Measurements from ENCODE around the gene SYNPO.

The SYNPO gene

DNA sequence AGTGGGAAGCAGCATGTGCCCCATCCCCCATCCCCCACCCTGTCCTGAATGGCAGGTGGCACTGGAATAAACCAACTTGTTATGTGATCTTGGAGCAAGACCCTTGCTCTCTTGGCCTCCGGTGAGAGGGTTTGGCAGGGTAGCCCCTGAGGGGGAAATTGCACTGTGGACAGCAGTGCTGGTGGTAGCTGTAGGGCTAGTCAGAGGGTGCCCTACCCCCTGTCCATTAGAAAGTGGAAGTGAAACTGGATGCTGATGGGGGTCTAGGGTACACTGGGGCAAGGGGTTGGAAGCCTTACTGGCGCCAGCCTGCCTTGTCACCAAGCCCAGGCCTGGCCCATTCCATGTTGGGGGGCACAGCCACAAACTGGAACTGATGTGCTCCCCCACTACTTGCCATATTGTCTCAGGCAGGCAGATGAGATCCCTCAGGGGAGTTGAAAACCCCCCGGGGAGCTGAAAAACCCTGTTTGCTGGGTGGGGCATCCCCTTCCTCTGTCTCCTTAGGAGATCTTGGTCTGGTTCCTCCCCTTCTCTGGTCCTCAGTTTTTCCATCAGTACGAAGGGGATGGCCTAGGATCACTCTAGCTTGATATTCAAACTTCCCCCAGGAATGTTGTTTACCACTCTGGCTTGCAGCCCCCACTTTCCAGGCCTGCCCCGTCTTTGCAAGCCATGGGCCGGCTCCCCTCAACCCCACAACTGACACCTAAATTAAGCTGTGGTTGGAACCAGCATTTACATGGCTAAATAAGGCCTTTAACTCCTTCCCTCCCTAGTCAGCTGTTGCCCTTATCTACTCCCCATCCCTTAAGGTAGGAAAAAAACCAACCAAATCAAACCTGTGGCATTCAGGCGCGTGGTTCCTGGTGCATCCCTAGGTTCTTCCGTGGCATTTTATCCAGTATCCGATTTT lies 14.4 kb upstream of the SYNPO start:
- FAIRE-seq: no peak

DNA sequence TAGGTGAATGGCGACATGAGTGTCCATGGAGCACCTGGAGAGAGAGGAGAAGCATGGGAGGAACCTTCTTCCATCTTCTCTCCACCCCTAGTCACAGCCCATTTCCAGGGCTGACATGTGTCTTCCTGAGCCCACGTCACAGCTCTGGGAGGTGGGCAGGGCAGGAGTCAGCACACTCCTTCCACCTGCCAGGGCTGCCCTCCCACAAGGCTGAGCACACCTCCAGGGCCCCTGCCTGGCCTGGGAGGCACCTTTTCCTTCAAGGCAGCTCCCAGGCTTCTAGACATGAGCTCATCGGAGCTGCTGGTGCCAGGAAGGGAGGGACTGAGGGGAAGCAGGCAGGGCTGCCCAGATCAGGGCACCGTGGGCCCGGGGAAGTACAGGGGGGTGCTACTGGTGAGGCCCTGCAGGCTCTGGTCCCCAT lies 13.6 kb upstream of the SYNPO start:
- FAIRE-seq: no peak

DNA sequence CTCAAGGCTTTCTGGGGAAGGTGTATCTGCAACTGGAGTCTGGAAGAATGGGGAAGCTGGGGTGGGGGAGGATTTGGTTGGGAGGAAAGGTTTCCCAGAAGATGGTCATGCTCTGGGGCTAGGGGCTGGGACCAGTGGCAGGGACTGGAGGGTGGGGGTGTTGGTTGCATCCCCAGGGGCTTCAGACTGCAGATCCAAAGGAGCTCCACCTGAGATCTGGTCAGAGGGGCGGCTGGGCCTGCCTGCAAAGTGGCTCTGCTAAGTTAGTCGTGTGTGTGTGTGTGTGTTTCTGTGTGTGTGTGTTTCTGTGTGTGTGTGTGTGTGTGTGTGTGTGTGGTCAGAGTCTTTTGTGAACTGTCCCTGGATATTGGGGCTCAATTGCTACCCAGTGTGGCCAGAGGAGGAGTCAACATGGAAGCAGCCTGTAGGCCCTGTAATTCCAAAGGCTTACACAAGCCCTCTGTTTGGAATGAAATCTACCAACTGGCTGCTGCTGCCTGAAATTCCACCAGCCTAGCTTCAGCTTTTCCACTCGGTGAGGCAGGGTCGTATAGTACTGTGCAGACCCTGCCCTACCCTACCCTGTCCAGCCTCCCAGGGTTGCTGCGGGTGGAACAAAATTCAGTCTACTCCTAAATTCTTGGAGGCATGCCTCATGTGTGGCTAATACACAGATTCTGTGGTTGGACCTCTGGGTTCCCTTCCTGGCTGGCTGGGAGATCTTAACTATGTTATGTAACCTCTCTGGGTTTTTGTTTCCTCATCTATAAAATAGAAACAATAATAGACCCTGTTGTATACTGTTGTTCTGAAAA lies 12.5 kb upstream of the SYNPO start:
- no peak for FAIRE-seq

DNA sequence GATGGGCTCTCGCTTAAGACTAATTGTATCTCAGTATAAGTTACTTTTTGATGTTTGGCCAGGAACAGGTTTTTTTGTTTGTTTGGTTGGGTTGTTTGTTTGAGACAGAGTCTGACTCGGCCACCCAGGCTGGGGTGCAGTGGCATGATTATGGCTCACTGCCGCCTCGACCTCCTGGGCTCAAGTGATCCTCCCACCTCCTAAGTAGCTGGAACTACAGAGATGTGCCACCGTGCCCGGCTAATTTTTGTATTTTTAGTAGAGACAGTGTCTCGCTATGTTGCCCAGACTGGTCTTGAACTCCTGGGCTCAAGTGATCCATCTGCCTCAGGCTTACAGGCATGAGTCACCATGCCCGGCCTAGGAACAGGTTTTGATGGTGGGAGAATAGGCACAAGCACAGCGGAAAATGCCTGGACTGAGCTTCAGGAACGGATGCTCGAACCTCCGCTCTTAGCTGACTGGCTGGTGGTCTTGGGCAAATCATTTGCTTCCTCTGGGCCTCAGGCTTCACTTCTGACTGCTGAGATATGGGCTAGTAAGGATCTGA lies 11.4 kb upstream of the SYNPO start:
- FAIRE-seq: no peak

DNA sequence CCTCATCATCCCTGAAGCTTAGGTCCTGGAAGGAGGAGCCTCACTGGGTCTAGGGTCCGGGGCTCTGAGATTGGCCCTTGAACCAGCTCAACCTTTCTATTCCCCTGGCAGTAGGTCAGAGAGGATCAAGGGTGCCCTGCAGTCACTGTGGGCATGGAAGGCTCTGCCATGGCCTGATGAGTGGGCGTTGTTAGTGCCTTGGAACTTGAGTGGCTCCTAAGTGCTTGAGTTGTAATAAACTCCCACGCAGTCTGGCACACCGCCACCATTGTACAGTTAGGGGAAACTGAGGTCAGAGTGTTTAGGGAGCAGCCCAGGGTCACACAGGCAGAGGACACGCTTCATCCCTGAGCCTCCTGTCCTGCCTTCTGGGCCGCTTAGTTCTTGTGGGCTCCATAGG lies 10.4 kb upstream of the SYNPO start:
- FAIRE-seq: no peak

DNA sequence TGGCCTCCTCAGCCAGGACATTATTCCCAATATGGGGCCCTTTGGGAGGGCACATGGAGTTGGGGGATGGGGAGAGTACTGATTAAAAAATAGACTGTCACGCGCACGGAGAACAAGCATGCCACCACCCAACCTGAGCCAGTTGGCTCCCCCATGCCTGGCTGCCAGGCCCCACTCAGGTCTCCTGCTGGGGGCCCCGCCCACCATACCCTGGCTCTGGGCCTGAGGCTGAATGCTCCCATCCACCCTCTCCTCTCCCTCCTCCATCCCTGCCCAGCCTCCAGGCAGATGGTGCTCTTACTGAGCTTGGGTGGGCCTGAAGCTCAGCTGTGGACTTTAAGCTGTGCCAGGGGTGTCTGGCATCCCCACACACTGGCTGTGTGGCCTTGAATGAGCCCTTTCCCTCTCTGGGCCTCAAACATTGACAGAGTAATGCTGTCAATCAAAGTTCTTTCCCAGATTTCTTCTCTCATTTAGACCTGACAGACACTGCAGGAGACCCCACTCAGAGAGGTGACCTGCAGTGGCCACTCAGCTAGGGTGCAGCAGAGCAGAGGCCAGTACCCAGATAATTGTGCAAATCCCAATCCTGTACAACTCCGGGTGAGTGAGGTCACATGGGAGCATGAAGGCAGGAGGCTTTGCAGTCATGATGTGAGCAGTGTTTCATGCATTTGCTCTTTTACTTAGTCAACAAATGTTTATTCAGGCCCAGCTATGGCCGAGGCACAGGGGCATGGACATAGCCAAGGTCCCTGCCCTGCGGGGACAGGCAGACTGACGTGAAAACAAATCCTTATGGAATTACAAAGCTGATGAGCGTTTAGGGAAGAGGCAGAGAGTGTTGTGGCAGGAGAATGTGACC lies 9.8 kb upstream of the SYNPO start:
- FAIRE-seq: no peak

DNA sequence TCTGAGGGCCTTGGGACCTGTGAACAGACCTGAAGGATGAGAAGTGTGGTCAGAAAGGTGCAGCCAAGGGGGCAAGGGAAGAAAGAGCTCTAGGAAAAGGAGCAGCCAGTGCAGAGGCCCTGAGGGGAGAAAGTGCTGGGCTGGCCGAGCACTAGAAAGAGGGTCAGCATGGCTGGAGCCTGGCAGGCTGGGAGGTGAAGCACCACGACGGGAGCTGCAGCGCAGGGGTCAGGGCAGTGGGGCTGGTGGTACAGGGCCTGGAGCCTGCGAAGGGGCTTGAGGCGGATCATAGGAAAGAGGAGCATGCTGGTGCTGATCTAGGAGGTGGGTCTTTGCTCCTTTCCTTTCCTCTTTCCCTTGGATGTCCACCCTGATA lies 9.1 kb upstream of the SYNPO start:
- no peak for FAIRE-seq

DNA sequence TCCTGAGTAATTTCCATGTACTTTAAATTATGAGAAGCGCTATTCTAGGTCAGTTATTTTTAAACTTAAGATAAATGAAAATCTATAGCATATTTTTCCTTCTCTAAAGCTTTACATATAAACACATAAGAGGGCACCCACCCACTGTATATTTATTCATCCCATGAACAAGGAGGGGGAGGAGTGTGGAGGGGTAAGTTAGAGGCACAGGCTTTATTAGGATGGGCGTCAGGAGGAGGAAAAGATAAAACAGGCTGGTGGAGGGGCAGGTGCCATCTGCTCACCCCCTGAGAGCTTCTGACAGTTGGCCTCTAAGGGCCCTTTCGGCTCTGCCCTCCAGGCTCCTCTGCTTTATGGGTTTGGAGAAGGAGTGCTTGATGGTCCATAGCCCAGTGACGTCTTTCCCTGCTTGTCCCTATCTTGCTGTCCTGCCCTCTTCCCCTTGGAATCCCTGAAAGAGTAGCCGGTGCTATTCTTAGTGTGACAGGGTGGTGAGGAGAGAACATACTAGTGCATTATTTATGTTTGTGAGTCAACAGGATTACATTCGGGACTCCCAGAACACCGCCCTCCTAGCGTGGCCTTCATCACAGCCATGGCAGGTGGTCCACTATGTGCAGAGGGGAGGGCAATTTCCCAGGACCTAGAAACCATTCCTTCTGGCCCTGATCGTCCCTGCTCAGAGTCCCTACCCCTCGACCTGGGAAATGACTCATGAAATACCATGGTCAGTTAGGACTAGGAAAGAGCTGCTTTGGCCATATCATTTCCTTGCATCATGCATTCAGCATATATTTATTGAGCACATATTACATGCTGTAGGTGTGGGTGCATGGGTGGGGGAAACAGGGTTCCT lies 7.9 kb upstream of the SYNPO start:
- no peak for FAIRE-seq

DNA sequence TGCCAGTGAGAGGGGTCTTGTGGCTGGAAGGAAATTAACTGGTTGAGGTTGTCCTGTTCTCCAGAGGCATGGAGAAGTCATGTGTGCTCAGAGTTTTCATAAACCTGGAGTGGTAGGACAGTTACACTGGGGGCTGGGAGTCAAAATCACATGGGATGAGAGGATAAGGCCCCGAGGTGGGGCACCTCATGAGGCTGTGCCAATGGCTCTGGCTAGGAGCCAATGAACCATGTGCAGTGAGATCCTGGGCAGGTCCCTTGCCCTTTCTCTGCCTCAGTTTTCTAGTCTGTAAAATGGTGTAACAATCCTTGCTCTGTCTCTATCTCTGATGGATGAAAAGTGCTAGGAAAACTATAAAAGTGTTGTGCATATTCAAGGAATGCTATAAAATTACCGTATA lies 7.0 kb upstream of the SYNPO start:
- no peak for FAIRE-seq

DNA sequence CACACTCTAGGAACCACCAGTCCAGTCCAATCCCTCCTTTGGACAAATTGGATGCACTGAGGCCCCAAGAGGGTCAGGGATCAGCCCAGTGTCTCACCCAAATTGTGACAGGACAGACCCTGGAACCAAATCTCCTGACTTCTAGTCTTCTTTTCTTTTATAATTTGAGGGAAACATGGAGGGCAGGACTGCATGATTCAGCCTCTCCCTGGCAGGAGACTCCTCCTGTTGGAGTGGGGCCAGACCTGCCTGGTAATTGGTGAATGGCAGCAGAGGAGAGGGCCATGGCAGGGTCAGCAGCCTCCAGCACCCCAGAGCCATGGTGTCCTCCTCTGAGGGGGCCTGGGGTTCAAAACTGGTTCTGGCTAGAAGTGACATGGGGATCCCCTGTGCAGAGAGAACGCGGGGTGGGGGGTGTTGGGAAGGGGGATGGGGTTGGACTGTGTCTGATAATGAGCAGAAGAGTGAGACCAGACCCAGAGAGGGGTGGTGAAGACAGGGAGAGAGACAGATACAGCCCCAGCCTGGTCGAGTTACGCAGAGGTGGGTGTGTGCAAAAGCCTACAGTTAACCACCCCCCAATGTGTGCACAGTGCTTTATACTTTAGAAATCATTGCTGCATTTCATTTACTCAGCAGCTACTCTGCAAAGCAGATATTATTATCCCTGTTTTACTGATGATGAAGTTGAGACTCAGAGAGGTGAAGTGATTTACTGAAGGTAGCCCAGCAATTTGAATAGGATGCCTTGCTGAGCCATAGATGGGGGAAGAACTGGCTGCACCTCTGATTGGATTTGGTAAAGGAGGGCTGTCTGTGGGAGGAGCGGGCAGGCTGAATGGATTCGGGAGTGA lies 3.8 kb upstream of the SYNPO start:
- FAIRE-seq: no peak

DNA sequence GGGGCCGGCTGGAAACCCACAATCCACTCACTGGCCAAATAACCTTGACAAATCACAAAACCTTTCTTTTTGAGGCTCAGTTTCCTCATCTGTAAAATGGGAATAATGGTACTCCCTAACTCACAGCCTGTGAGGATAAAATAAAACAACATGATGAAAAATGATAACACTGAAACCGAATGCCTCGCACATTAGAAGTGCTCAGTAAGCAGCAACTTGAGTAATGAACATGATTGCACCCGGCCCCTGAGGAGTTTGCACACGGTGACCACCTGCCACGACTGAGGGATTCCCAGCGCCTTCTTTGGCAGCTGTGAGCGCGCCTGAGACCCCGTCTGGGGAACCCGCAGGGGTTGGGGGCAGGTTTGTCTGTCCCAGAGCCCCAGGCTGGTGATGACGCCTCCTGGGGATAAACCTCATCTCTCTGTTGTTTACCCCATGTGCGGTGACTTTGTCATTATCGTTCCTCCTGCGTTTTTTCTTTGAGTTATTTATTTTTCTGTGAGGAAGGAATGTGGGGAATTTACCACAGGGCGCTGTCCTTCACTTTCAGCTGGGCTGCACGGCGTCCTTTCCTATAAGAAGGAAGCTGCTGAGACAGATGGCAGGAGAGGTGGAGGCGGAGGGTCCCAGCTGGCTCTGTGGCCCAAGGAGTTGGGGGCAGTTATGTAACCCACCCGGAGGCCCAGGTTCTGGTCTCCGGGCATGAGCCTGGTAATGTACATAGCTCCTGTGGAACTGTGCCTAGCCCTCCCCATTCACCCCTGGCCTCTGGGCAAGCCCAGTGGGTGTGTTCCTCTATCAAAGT lies 3.0 kb upstream of the SYNPO start:
- FAIRE-seq: no peak

DNA sequence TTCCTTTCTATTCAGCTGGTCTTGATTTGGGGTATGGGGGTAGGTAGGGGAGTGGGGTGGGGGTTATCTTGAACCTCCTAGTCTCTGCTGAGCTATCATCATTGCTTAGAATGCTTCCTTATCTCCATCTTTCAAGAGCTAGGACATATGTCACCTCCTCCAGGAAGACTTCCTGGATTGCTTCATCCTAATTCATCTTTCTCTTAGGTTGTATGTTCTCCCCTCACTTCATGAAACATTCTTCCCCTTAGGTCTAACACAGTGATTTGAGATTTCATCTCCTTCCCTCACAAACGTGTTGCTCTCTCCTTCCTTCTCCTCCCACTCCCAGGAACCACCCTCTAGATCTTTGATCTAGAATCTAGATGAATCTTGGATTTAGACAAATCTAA lies 2.4 kb upstream of the SYNPO start:
- FAIRE-seq: no peak

DNA sequence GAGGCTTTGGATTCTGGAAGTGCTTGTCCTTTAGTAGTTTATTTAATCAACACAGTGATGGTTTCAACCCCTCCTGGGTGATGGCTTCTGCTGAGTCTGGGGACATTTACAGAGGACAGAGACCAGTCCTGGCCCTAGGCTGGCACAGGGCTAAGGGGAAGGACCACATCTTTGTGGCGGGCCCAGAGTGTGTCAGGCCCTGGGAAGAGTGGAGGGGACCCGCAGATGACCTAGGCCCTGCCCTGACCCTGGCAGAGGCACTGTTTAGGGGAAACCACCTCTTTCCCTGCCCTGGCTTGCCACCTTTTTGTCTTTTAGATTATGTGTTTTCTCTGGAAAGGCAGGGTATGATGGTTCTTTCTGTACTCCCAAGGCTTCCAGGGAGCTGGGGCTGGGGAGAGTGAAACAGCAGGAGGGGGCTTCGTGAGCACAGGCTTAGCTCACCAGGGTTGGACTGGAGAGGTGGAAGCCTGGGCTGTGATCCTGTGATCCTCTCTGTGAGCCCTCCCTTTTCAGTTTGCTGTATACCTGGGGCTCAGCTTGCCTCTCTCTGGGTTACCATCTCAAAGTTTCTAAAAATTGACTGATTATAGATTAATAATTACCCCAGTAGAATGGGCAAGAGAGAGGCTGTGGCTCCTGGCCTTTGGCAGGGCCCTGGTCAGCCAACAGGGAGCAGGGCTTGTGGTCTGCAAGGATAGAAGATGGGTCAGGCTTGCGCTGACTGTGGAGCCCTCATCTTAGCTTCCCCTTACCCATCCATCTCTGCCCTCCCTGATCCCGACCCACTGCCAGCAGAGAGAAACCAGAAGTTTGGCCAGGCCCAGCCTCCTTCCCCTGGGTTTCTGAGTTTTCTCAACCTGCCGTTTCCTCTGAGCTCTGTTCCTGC lies 1.7 kb upstream of the SYNPO start:
- no peak for FAIRE-seq

DNA sequence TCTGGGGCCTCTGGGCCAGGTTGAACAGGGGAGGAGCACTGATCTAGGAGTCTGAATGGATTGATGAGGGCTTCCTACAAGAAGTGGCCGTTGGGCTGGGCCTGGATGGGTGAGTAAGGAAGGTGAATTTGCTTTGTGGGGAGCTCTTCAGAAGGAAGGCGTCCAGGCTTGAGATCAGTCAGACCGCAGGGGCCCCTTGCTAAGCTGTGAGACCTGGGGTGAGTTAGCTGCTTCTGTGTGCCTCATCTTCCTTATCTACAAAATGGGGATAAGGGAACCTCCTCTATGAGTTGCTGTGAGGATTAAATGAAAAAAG lies 1.1 kb upstream of the SYNPO start:
- no peak for FAIRE-seq

DNA sequence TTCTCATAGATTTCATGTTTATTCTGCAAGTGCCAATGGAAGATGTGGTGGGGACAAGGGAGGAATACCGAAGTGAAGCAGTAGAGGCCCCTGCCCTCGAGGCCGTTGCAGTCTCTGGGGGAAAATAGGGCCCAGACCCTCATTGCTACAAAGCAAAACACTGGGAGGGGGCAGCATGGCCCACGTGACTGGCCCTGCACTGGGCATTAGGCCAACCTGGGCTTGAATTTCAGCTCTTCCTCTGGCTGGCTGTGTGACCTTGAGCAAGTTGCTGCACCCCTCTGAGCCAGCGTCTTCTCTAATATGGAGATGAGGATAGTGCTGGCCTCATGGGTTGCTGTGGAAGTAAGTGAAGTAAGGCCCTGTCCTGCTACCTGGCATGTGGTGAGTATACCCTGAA lies 709 bp upstream of the SYNPO start:
- no peak for FAIRE-seq

DNA sequence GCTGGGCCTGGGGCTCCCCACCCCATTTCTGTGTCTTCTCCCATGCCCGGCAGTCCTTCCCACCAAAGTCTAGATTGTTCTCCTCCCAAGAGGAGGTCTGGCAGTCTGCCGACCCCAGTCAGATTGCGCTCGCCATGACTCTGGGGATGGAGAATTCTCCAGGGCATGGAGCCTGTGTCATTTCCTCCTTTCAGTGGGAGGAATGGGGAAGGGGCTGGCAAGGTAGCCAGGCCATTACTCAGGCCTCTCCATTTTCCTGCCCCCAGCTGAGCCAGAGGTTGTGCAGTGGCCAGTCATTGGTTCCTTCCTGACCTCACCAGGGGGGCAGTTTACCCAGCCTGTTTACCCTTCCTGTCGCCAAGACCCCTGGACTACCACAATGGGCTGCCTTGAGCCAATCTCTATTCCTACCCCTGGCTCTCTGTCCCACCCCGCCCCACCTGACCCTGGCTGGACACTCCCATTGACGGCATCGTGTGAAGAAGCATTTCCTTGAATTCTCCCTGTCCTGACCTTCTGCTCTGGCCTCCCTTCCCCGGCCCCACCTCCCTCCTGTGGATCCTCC lies 628 bp downstream of the SYNPO start:
- FAIRE-seq: no peak

DNA sequence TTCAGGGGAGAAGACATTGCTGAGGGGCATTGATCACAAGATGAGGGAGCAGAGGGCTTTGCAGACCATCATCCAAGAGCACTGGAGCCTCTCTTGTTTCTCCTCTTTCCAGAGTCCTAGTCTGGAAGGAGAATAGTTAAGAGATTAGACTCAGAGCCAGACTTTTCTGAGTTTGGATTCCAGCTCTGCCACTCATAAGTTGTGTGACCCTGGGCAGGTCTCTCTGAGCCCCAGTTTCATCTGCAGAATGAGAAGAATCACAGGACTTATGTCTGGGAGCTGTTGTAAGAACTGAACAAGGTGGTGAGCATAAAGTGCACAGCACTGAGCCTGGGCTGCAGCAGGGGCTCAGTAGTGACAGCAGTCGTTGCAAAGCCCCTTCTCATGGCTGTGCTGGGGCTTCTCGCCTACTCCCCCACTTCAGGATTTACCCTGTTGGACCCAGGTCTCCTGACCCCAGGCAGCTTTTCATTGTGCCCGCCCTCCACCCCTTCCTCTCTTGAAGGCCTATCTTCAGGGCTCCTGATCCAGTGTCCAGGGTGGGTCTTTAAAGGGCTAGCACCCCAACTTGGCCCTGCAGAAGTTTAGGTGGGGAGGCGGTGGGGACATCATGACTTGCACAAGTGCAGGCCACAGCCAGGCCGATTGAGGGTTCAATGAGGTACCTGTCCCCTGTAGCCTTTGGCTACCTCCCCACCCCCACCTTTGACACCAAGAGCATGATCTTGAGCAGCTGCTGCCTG lies 1.5 kb downstream of the SYNPO start:
- FAIRE-seq: no peak

DNA sequence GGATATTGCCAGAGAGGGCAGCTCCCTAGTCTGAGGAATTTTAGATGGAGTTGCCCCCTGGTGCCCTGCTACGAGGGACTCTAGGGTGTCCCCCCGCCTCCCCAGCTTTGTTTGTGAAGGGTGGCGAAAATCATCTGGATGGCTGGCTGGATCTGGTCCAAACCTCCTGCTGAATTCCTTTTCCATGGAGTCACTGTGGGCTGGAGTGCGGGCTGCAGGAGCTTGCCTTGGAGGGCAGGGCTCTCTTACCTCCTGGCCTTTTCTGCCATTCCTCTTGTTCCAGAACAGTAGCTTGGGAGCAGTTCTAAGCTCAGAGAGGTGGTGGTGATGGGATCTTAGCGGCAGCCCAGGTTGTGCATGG lies 2.1 kb downstream of the SYNPO start:
- no peak for FAIRE-seq

Data from A204.1 (cell line).